GM10266 (cell line): Measurements from ENCODE around the gene RNF43.
"Not testable (repeated sequence)": the region's sequence is repeated elsewhere in the genome, so short reads cannot be mapped to it uniquely, and the experiment has no call there.

ENCODE experiments used
- DNase-seq: peaks from one replicate; pipeline ENCODE4 v3.0.0; 2012; ENCODE audit errors: extremely low spot score
- CTCF ChIP-seq: IDR thresholded peaks from 2 replicates; pipeline ENCODE4 v1.5.1; 2012; ENCODE audit warnings: mild to moderate bottlenecking, low read depth; ENCODE audit not compliant: control insufficient read depth, insufficient read depth; ENCODE audit errors: missing control alignments

The RNF43 gene

GRCh38 chr17:58398574-58399266 is 18.6 kb downstream of the RNF43 start:
- no peak for TF ChIP-seq CTCF

DNA sequence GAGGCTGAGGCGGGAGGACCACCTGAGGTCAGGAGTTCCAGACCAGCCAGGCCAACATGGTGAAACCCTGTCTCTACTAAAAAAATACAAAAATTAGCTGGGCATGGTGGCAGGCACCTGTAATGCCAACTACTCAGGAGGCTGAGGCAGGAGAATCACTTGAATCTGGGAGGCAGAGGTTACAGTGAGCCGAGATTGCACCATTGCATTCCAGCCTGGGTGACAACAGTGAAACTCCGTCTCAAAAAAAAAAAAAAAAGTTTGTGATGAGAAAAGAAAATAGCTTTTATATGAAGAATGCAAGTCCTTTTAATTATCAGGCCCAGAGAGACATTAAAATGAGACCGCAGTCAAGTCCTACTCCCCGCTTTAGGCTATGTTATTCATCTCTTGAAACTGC is 19.9 kb downstream of the RNF43 start:
- DNase-seq = not testable (repeated sequence)

More at GRCh38 chr17:58398574-58399266, 18.6 kb downstream of the RNF43 start:
- no peak for DNase-seq

DNA sequence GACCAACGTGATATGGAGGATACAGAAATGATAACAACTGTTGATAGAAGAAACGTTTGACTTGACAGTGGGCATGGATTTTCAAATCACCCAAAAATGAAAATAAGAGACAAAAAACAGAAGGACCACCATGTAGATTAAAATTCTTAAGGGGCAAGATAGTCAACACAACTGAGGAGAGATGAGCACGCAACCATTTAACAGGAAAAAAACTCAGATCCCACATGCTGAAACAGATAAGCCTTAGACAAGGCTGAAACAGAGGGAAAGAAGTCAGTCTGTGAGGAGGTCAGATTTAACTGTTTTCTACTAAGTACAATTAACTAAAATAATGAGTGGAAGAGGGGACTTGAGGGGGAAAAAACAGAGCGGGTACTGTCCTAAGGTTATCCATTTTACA is 21.2 kb downstream of the RNF43 start:
- no peak for TF ChIP-seq CTCF
- no peak for DNase-seq

DNA sequence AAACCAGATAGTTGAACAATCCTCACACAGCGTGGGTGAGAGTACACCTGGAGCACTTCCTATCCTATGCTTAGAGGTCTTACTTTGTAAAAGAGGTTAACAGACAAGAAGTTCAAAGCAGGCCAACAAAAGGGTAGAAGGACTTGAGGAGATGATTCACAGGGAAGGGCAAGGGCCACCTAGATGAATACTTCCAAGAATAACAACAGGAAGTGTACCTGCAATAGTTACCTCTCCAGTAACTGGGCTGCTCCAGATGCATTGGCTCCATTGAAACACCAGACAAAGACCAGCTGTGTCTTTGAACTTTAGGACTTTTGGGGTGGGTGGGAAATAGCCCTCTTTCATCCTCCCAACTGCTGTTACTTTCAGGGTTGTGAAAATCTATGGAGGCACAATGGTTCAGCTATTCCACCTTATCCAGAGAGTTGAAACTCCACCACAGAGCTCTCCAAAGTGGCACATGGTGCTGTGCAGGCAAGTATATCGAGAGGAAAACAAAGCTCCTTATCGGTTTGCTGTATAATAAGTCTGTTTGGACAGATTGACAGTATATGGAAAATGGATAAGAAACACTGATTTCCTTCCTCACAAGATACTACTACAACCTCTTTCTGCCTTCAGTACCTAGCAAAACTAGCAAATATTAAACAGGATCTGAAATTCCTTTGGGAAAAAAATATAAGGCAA is 22.7 kb downstream of the RNF43 start:
- no peak for DNase-seq
- no peak for TF ChIP-seq CTCF

- no peak for DNase-seq
- no peak for TF ChIP-seq CTCF
Measured at GRCh38 chr17:58391302-58391984, 25.9 kb downstream of the RNF43 start.

DNA sequence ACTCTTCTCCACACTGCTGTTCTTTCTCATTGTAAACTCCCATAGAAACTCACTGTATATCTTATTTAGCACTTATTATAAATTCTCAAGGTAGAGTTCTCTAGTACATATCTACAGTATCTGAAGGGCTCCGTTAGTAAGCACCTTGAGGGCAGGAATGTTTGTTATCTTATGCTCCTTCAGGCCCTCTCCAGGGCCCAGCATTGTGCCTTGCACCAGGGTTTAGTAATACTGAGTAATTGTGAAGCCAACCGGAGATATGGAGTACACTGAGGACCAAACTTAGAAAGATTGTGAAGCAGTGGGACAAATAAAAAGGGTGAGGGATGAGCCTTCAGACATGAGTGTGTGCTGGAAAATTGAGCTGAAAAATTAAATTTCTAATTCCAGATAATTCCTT is 26.4 kb downstream of the RNF43 start:
- no peak for TF ChIP-seq CTCF
- DNase-seq = no peak

DNA sequence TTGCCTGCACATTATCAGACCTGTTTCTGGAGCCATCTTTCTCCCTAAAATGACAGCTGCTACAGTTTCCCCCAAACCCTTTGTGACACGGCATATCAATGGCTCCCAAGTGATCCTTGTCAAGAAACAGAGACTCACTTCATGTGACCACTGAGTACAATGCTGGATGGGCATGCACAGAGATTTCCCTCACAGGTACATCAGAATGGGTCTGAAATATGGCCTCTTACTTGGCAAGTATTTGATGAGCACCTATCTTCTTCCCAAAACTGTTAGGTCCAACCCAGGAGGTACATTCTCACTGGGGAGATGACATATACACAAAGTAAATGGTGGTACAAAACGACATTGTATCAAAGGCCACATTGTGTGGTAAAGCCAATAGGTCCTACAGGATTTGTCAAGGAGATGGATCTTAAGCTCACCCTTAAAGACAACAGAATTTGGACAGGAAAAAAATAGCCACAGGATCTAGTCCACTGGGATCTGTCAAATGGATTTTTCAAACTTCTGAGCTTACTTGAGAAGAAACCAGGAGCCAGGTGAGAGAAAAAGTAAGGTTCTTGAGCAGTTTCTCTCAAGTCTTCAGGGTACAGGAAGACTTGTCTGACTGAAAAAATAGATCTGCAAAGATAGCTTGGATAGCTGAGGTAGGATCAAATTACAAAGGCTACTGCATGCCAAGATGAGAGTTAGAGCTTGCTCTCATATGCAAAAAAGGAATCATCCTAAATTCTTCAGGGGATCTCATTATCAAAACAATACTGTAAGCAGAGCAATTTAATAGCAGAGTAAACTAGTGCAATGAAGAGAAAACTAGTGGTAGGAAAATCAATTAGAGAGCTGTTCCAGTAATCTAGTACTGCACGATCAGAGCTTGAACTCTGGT is 28.8 kb downstream of the RNF43 start:
- DNase-seq = no peak
- TF ChIP-seq CTCF = no peak
